Activated CD8-positive, alpha-beta memory T cell treated with anti-CD3 and anti-CD28 coated beads, Interleukin-2, amount 50 U/mL, for 1 hour (primary cell): ENCODE results near the gene ATP1A2.
A peak's percentile ranks its signal among the peaks of the same experiment; 100 is the strongest.

Source experiments
- DNase-seq: peaks from one replicate; pipeline ENCODE4 v3.0.0-alpha.2; 2020; ENCODE audit errors: extremely low read depth

The ATP1A2 gene

GRCh38 chr1:160085686-160086455, 29.7 kb upstream of the ATP1A2 start:
- peak; percentile 43 for DNase-seq

DNA sequence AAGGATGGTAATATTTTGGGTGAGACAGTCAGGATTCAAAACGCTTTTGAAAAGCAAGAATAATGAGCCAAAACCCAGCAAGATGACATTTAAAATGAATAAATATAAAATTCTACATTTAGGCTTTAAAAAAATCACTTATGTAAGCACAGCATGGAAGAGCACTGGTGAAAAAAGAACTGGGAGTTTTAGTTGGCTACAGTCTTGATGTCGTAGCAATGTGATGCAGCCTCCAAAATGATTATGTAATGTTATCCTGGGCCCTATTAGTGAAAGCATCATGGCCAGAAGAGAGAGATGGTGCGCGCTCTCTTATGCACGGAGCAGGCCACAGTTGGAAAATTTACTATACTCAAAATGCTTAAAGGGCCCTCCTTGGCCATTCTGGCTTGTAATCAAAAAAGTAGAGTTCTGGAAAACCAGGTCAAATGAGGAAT, 29.1 kb upstream of the ATP1A2 start:
- no peak for DNase-seq

DNA sequence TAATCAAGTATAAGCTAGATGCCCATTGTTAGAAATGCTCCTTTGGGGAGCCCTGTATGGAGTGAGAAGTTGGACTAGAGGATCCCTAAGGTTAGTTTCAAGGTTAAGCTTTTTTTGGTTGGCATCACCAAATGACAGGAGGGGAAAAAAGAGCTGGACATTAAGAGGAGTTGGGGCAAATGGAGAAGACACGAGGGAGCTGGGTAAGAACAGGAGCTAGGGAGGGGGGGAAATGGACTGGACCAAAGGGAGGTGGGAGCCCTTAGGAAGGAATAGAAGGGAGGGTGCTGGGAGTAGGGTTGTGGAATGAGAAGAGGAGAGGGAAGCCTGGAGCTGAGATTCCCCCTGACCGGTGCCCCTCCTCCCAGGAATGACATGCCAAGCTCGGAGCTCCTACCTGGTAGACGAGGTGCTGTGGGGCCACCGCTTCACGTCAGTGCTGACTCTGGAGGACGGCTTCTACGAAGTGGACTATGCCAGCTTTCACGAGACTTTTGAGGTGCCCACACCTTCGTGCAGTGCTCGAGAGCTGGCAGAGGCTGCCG, 28.4 kb upstream of the ATP1A2 start:
- DNase-seq = no peak

DNA sequence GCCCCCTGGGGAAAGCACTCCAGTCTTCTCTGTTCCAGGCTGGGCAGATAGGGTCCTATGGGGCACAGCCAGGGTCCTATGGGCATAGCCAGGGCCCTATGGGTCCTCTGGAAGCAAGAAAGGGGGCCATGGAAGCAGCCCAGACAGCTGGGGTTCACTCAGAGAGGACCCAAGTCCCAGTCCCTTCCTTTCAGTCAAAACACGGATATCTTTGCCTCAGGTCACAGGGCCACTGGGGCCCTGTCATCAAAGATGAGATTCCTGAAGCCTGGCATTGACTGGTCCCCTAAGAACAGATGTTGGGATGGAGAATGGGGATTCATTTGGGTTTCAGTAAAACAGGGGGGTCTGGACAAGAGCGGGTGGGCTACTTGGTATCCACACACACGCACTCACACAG, 25.7 kb upstream of the ATP1A2 start:
- no peak for DNase-seq

- no peak for DNase-seq
Observed at GRCh38 chr1:160090760-160091159, 24.8 kb upstream of the ATP1A2 start.

DNA sequence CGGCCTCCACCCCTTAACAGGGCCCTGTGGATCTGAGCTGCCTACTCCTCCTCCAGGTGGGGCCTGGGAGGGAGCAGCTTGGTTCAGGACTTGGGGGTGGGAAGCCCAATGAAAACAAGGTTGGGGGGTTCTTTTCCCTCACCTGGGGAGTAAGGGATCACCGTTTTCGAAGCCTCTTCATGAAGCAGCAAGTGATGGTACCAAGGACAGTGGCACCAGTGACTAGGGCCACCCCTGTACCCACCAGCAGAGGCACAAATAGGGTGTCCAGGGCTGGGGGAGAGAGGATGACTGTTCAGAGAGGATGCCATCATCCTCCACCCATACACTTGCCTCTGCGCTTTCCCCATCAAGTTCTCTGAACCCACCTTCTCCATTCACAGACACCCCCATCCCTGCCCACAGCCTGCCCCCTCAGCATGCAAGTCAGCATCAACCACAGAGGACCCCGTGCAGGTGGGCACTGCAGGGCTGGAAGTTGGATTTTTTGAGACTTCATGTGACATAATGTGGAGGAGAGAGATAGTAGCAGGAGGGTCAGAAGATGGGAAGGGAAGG, 23.8 kb upstream of the ATP1A2 start:
- no peak for DNase-seq

DNA sequence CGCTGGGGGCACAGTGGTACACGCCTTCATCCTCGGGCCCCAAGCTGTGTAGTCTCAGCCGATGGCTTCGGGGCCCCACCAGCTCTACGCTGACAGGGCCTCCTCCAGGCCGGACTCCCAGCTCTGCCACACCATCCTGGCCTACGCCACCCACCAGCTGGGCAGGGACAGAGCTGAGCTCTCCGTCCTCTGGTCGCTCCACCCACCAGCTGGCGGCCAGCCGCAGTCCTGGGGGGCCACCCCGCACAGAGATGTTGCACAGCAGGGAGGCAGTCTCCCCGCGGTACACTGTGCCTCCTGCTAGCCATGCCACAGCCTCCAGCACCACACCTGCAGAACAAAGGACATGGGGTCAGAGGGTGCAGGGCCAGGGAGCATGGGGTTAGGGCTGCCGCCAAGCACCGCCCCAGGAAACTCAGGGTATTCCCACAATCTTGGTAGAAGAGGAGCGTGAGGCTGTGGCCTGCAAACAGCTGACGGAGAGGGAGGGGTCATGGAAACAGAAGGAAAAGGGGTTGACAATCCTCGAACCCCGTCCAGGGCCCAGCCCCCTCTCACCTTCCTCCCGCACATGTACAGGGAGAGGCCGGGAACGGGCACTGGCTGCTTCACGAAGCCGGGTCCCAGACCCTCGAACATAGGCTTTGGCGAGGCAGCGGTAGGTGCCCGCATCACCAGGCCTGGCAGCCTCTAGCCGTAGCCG, 23.0 kb upstream of the ATP1A2 start:
- DNase-seq = no peak

DNA sequence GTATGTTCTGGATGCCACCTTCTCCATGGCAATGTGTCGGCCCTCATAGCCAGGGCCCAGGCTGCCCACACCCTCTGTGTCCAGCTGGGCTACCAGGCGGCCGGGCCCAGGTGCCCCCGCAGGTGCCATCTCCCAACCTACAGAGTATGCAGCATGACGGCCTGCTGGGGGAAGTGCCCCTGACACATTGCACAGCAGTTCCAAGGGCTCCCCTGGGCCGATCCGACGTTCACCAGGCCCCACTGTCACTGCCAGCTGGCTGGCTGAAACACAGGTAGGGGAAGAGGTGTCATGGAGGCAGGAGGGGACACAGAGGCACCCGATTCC, 22.5 kb upstream of the ATP1A2 start:
- no peak for DNase-seq

DNA sequence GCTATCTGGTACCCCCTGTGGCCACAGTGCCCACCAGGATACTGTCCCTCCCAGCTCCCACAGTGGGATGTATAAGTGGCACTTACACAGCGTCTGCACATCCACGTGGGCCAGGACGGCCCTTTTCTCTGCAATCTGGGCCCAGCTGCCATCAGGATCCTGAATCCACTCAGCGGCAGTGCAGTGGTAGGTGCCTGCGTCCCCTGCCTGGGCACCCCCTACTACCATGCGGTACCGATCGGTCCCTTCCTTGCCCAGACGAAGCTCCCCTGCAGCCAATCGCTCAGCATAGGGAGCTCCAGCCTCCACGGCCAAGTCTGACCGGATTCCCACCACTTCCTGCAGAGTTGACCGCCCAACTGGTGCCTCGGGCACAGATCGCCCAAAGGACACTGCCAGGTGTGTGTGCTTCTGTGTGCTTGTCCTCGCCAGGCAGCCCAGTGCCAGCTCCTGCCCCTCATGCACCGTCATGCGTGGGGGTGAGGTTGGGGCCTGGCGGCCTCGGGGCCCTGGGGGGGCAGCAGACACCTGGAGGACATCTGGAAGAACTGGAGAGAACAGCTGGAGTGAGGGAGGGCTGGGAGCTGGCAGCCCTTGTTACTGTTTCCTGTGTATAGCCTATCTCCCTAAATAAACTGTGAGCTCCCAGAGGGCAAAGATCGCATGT, 21.8 kb upstream of the ATP1A2 start:
- no peak for DNase-seq

GRCh38 chr1:160094291-160094625, 21.3 kb upstream of the ATP1A2 start:
- DNase-seq = no peak

DNA sequence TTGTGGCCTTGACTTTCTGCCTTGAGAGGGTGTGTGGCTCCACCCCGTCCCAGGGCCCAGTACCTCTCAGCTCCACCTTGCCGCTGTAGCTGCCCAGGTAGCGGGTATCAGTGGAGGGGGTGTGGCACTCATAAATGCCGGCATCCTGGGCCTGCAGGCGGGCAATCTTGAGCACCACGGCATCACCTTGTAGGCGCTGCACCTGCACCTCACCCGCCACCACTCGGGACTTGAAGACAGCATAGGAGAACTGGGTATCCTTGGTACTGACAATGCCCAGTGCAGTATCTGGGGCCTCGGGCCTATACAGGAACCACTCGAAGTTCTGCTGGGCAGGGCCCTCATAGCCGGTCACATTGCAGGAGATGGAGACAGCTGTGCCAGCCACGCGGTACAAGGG, 20.8 kb upstream of the ATP1A2 start:
- DNase-seq = no peak

DNA sequence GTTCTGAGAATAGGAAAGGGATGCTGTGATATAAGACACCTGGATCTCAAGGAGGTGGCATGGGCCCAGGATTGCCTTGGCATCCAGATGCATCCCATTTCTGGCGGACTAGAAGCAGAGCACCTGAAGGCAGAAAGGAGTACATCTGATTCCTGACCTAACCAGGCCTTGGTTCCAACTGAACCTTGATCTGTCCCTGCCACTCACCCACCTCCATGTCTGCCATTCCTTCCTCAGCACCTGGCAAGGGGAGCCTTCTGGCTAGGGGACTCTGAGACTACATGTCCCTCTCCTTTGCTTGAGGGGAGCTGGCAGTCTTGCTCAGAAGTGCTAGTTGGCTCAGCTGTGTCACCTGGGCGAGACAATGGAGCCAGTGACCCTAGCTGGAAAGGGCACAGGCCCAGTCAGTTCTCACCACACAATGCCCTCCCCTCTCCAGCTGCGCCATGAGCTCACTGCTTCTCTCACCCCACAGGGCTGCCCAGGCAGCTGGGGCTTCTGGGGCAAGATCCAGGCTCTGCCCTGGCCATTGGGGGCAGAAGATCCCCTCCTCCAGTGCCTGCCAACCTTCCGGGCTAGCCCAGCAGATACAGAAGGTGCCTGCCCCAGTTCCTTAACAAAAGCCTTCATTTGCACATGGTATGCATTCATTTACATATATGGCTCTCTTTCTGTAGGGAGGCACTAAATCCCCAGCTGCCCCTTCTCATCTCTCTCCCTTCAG, 20.0 kb upstream of the ATP1A2 start:
- DNase-seq = no peak

GRCh38 chr1:160096274-160097116, 19.1 kb upstream of the ATP1A2 start:
- DNase-seq = no peak

GRCh38 chr1:160097151-160097910, 18.2 kb upstream of the ATP1A2 start:
- DNase-seq = no peak

GRCh38 chr1:160097911-160098851, 17.4 kb upstream of the ATP1A2 start, which contains the start of gene IGSF8:
Gene IGSF8 (minus strand): TSS chr1:160098619. CDS start chr1:160098472, 147 bp downstream.
- peak; percentile 86 for DNase-seq

DNA sequence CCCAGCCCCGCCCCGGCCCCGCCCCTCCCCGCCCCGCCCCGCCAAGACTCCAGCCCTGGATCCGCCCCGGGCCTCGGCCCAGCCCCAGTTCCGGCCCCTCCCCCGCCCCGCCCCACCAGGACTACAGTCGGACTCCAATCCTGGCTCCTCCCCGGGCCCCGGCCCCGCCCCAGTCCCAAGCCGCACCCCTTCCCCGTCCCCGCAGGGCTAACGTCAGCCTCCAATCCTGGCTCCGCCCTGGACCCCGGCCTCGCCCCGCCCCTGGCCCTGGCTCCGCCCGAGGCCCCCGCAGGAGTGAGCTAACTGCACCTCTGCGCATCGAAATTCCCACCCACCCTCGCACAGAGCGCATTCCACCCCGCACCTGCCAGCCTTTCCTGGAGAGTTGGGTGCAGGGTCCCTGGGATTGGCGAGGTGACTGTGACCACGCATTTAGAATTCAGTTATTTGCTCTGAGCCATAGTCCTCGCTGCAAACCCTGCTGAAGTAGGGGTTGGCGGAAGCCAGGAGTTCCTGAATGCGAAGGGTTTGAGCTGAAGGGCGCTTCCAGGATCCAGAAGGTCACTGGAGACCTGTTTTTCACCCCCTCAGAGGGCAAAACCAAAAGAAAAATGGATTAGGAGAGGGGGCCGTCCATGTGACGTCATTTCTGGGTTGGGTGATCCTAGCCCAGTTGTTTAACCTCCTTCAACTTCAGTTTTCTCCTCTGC, 16.6 kb upstream of the ATP1A2 start:
- DNase-seq = peak; percentile 89

DNA sequence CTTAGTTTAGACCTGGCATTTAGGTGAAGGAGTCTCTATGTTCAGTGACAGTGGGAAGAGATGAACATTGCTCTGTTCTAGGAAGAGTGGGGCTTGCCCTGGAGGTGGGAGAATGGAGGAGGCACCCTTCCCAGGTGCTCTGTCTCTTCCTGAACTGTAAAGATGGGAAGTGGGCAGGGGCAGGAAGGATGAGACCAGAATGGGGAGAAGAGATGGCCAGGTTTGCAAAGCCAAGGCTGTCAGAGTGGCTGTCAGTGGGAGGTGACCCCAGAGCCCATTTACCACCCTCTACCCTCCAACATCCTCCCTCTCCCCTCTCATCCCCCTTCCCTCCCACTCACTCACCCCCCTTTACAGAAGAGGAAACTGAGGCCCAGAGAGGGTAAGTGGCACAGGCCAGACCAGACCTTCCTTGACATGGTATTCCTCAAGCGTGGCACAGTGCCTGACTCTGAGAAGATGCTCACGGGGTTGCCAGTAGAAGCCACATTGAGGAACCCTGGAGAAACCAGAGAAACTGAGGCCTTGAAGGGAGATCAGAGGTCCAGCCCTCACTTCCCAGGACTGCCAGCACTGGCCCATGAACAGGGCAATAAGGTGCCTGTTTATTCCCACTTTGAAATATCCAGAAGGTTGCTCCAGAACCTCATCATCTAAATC, 15.7 kb upstream of the ATP1A2 start:
- DNase-seq = no peak
